GM18499 (cell line): ENCODE results near the gene CYP11A1.

Experiments used
- ATAC-seq: cut with Tn5 transposase; IDR thresholded peaks from one replicate; pipeline ENCODE4 v1.9.1; 2021; ENCODE audit warnings: moderate number of reproducible peaks; ENCODE audit not compliant: insufficient read depth, unreplicated experiment

CYP11A1 gene

GRCh38 chr15:74389241-74390048 is 22.0 kb upstream of the CYP11A1 start:
- ATAC-seq = no peak

DNA sequence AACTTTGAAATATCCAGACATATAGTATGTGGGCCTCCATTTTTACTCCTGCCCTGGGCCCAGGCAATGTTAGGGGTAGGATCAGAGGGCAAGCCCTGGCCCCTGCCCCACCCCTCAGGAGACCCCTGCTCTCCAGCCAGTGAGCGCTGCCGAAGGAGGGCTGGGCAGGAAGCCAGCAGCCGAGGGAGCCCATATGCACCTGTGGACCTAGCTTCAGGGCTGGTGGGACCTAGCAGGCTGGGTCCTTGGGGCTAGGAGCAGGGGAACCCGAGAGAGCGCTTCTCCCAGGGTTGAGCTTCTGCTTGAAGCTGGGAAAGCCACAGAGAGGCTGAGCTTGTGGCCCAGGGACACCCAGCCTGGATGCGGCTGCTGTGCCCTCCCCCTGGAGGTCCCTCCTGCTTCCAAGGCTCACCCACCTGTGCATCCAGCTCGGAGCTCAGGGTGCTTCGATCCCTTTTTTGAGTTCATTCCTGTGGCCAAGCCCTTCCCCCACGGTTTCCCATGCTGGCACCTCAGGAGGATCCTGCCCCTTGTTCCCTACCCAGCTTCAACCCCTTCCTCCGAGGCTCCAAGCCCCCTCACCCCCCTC is 21.0 kb upstream of the CYP11A1 start:
- no peak for ATAC-seq

DNA sequence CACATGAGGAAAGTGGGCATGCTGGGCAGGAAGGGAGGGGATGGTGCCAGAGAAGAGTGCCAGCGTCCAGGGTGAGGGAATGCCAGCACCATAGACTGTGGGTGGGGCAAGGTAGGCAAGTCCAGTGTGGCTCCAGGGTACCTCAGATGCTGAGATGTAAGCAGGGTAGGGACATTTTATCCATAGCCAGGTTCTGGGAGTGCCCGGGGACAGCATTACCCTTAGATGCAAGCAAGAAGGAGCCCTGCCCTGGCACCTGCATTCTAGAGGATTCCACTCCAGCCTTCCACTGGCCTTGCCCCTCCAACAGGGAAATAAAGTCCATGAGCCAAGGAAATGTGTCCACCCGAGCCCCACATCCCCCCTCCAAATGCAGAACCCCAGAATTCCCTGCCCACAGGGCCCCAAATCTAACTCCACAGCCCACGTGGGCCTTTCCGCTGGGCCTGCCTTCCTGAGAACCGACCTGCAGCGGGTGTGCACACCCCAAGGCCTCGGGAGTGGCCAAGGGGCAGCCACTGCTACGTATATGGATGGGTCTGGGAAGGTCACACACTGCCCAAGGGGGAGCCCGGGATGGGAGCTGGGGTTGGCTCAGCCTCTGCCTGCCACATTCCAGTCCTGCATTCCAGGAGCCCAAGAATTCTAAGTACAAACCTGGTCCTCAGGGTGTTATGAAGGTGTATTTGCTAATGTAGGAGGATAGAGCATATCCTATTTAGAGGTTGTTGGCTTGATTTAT is 20.3 kb upstream of the CYP11A1 start:
- ATAC-seq = no peak

DNA sequence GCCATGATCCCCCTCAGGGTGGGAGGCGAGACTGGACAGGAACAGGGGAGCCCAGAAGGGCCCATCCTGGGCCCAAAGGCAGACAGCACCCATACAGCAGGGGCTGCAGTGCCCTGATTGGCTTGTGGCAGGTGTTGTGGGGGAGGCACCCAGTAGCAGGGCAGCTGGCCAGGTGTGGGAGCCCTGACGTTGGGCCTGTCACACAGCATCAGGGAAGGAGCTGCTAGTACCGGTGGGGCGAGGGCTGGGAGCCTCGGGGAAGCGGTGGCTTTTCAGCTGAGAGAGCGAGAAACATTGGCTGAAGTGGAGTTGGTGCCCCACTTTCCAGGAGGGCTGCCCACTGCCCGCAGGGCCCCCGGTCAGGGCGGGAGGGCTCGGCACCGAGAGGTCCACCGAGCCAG is 19.7 kb upstream of the CYP11A1 start:
- ATAC-seq = no peak

- ATAC-seq = no peak
Measured at GRCh38 chr15:74386496-74387140, 19.2 kb upstream of the CYP11A1 start.

GRCh38 chr15:74385733-74386132 is 18.3 kb upstream of the CYP11A1 start:
- ATAC-seq = no peak

GRCh38 chr15:74384881-74385643 is 17.6 kb upstream of the CYP11A1 start:
- peak; percentile 37 for ATAC-seq

GRCh38 chr15:74384566-74384880 is 17.1 kb upstream of the CYP11A1 start:
- ATAC-seq = no peak

GRCh38 chr15:74383695-74384565 is 16.5 kb upstream of the CYP11A1 start:
- peak; percentile 34 for ATAC-seq

DNA sequence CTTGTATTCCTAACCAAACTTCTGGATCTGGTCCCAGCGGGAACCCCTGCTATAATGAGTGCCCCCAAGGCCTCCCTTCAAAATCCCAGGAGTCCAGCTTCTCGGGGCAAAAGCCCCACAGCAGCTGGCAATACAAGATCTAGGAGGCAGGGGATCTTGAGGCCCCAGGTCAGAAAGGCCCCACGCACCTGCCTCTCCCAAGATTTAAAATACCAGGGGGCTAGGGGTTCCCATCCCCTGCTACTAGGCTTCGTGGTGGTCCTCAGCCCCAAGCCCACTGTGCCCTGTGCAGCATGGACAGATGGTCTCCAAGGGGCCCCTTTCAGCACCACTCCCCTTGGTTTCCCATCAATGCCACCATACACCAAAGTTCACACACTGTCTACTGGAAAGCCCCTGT is 15.8 kb upstream of the CYP11A1 start:
- no peak for ATAC-seq

DNA sequence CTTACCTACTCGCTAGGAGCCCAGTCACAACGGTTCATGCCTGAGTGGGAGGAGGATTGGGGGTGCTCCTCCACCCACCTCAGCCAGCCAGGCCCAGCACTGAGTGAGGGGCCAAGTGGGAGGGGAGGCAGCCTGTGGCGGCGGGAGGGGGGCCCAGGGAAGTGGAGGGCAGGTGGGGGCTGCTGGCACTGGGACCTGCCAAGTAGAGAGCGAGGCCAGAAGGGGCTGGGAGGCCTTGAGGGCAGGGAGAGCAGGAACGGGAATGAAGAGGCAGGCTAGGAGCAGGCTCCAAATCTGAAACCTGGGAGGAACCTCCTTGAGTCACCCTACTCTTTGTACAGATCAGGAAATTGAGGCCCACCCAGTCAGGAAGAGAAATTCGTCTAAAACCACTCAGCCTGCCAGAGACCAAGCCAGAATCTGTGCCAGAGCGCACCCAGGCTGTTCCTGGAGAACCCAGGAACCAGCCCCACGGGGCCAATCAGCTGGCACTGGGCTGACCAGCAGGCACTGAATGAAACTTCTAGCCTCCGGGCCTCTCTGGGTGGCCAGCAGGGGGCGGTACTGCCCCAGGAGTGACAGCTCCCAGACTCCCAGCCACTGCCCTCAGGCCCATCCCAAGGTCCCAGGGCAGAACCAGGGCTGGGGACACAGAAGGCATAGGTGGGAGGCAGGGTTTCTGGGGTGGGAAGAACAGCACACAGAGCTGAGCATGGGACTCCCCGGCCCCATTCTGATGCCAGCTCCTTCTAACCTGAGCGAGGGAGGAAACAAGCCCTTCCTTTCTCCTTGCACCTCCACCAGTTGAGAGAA is 14.8 kb upstream of the CYP11A1 start:
- no peak for ATAC-seq

GRCh38 chr15:74381481-74381880 is 14.0 kb upstream of the CYP11A1 start:
- ATAC-seq = no peak

DNA sequence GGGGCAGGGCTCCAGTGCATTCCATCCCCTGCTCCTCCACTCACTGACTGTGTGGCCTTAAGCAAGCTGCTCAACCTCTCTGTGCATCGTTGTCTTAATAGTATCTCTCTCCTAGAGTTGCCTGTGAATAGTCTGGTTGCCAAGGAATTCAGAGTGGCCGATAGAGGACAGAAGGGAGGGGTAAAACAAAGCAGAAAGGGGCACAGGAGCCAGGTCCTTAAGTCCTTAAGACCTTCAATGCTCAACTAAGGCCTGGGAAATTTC is 13.7 kb upstream of the CYP11A1 start:
- no peak for ATAC-seq

- ATAC-seq = no peak
Measured at GRCh38 chr15:74380361-74381189, 13.1 kb upstream of the CYP11A1 start.

DNA sequence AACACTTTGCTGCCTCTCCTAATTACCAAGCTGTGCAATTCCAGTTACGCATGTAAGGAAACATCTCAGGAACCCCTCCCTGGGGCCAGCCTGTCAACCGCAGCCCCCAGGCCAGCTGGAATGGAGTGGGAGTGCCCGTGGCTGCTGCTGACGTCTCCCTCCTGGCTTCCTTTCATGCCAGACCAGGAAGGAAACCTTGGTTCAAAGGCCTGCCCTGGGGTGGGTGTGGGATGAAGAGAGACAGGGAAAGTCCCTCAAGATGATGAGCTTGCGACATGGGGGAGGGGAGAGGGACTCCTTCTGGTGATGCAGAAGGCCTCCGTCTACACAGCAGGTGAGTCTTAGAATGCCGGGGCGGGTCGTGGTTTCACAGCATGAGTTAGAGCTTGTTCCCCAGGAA is 11.4 kb upstream of the CYP11A1 start:
- no peak for ATAC-seq

- ATAC-seq = no peak
Measured at GRCh38 chr15:74377831-74378766, 10.7 kb upstream of the CYP11A1 start.
